VCaP (cell line): Measurements from ENCODE around the gene UBQLN1.

Experiments used
- H3K27ac ChIP-seq: fragments of 450-650 bp; 2 replicates; pipeline ENCODE4 v1.5.1; 2017
- TF ChIP-seq, protein P1 (sequence below): fragments of 450-650 bp; conservative IDR thresholded peaks from 2 replicates; pipeline ENCODE4 v1.5.1; 2017; ENCODE audit warnings: mild to moderate bottlenecking, moderate library complexity

UBQLN1 gene

DNA sequence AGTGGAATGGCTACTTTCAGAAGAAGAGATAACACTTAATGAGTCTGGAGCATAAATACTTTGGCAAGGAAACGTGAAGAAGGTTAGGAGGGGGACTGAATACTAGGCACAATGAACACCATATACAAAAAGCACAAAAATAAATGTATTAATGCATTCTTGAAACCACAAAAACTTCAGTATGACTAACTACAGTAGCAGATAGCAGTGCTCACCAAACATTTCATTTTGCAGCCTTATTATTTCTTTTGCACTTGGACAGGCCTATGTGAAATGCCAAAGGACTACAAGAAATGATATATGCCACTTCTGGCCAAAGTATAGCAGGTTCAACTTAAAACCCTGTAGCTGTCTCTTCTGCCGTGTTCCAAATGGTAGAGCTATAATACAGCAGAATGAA lies 26.3 kb downstream of the UBQLN1 start:
- TF ChIP-seq, protein P1, sequence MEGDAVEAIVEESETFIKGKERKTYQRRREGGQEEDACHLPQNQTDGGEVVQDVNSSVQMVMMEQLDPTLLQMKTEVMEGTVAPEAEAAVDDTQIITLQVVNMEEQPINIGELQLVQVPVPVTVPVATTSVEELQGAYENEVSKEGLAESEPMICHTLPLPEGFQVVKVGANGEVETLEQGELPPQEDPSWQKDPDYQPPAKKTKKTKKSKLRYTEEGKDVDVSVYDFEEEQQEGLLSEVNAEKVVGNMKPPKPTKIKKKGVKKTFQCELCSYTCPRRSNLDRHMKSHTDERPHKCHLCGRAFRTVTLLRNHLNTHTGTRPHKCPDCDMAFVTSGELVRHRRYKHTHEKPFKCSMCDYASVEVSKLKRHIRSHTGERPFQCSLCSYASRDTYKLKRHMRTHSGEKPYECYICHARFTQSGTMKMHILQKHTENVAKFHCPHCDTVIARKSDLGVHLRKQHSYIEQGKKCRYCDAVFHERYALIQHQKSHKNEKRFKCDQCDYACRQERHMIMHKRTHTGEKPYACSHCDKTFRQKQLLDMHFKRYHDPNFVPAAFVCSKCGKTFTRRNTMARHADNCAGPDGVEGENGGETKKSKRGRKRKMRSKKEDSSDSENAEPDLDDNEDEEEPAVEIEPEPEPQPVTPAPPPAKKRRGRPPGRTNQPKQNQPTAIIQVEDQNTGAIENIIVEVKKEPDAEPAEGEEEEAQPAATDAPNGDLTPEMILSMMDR, result no peak

DNA sequence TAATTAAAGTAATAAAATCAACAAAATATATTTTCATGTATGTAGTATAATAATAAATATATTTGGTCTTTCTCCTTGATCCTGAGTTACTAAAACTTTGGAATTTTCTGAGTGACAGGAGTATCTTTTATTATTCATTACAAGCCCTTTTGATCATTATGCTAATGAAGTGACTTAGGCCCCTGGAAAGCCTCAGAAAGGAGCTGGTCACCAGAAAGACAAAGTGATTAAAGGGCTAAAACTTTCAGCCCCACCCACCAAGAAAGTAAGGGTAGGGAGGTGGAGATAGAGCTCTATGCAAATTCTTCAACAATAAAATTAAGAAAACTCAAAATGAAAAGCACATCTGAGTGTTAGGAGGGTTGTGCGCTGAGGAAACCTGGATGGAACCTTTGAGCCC lies 27.5 kb downstream of the UBQLN1 start:
- TF ChIP-seq, protein P1, result no peak
- no peak overlapping the region for H3K27ac ChIP-seq

More for the DNA sequence above, 26.3 kb downstream of the UBQLN1 start:
- H3K27ac ChIP-seq, result no peak overlapping the region

DNA sequence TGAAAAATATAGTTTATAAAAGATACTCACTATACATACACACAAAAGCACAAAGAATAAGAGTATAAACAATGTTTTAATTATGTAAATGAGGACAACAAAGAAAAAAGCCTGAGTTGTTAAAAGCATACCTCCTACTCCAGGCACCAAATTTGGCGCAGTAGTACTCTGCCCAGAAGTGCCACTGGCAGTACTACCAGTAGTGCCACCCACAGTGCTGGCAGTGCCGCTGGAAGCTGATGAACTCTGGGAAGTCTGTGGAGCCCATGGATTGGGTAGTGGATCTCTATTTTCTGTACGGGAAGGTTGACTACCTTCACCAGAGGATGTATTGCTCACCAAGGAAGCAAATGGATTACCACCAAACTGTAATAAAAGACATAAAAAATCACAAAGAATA lies 30.2 kb downstream of the UBQLN1 start:
- TF ChIP-seq, protein P1, result no peak

DNA sequence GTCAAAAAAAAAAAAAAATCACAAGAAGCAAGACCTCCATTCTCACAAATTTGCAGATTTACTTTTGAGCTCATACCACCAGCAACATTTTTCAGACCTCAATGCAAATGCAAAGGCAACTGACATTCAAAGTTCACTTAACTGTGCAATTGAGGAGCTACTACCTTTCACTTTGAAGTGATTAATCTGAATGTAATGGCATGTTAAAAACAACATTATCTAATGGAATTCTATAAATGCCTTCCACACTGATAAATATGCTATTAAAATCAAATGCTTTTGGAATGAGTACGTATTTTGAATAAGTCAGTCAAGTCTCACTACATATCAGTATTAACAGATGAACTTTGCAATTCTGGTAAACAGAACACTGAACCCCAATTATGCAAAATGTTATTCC lies 32.3 kb downstream of the UBQLN1 start:
- TF ChIP-seq, protein P1, result no peak
- H3K27ac ChIP-seq, result no peak overlapping the region

More for the DNA sequence above, 30.2 kb downstream of the UBQLN1 start:
- H3K27ac ChIP-seq, result no peak overlapping the region

DNA sequence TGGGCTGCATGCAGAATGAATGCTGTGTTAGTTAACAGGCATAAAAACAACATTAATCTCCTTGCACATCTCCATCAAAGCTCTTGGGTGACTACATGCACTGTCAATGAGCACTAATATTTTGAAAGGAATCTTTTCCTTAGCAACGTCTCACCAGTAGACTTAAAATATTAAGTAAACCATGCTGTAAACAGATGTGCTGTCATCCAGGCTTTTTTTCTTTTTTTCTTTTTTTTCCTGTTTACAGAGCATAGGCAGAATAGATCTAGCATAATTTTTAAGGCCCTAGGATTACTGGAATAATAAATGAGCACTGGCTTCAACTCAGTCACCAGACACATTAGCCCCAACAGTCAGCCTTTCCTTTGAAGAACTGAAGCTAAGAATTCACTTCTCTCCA lies 36.3 kb downstream of the UBQLN1 start:
- no peak overlapping the region for H3K27ac ChIP-seq
- TF ChIP-seq, protein P1, result no peak

DNA sequence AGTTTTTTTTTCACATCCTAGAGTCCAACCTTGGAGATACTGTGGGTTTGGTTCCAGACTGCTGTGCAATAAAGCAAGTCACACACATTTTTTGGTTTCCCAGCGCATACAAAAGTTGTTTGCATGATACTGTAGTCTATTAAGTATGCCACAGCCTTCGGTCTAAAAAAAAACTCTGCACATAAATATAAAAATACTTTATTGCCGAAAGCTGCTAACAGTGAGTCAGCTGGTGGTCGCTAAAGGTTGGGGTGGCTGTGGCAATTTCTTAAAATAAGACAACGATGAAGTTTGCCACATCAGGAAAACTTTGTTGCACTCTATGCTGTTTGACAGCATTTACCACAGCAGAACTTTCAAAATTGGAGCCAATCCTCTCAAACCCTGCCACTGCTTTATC lies 37.4 kb downstream of the UBQLN1 start:
- no peak overlapping the region for H3K27ac ChIP-seq

DNA sequence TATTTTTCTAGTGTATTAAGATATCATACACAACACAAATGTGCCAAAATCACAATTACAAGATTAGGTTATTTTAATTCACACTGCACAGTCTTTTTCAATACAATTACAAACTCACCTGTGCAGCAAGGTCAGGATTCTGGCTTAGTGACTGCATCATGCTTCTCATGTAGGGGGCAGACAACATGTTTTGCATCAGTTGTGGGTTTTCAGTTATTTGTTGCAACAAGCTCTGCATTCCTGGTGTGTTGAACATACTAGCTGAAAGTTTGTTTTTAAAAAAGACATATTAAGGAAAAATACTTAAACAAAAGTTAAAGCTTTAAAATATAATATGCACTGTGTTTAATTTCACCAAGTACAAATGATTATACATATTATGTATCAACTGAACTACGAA lies 38.7 kb downstream of the UBQLN1 start:
- TF ChIP-seq, protein P1, result no peak
- no peak overlapping the region for H3K27ac ChIP-seq

More for the DNA sequence above, 37.4 kb downstream of the UBQLN1 start:
- TF ChIP-seq, protein P1, result no peak
